A673 (cell line): Measurements from ENCODE around the gene IP6K1.

Experiments
- CTCF ChIP-seq: fragments of 300-800, 200-600 bp; sonication (generic); conservative IDR thresholded peaks from 2 replicates; pipeline ENCODE4 v1.5.1; 2017; ENCODE audit warnings: low read depth, mild to moderate bottlenecking, antibody characterized with exemption, low read length, moderate library complexity, mixed read lengths
- EZH2 ChIP-seq: fragments of 200-600 bp; sonication (generic); IDR thresholded peaks from 2 replicates; pipeline ENCODE4 v1.6.1; 2017; ENCODE audit warnings: borderline replicate concordance, low read depth, mild to moderate bottlenecking, mixed read lengths, antibody characterized with exemption, low read length; ENCODE audit not compliant: poor library complexity, severe bottlenecking

GRCh38 chr3:49702672-49703071, 83.7 kb downstream of the IP6K1 start:
- no peak for TF ChIP-seq CTCF
- no peak for TF ChIP-seq EZH2
